22Rv1 (cell line): ENCODE results near the gene ATN1.
A peak's percentile ranks its signal among the peaks of the same experiment; 100 is the strongest.

Experiments
- H3K27ac ChIP-seq: fragments of 450-650 bp; 2 replicates; pipeline ENCODE4 v1.5.1; 2017
- ZFX ChIP-seq: fragments of 450-650 bp; IDR thresholded peaks from 2 replicates; pipeline ENCODE4 v1.6.1; 2017; ENCODE audit warnings: antibody characterized with exemption, borderline replicate concordance
- TF ChIP-seq, protein P1 (sequence below): fragments of 450-650 bp; IDR thresholded peaks from 2 replicates; pipeline ENCODE4 v1.5.1; 2017; ENCODE audit warnings: mild to moderate bottlenecking

Gene ATN1

DNA sequence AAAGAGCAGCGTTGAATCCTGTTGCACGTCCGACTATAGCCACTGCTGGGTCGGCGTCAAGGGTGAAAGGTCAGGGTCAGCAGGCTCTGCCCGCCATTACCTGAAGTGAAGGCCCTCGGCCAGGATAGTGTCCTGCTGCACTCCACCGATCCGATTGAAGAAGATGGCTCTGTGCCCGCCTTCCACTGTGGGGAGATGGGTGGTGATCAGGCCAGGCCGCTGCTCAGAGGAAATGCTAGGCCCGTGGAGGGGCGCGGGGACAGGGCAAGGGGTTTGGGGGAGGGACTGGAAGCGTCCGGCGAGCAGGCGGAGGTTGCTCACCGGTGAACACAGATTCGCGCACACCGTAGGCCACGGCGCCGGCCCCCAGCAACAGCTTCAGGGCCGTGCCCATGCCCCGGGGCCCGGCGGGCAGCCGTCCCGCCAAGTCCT, 42.4 kb downstream of the ATN1 start:
- TF ChIP-seq, protein P1, sequence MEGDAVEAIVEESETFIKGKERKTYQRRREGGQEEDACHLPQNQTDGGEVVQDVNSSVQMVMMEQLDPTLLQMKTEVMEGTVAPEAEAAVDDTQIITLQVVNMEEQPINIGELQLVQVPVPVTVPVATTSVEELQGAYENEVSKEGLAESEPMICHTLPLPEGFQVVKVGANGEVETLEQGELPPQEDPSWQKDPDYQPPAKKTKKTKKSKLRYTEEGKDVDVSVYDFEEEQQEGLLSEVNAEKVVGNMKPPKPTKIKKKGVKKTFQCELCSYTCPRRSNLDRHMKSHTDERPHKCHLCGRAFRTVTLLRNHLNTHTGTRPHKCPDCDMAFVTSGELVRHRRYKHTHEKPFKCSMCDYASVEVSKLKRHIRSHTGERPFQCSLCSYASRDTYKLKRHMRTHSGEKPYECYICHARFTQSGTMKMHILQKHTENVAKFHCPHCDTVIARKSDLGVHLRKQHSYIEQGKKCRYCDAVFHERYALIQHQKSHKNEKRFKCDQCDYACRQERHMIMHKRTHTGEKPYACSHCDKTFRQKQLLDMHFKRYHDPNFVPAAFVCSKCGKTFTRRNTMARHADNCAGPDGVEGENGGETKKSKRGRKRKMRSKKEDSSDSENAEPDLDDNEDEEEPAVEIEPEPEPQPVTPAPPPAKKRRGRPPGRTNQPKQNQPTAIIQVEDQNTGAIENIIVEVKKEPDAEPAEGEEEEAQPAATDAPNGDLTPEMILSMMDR, result no peak
- no peak for TF ChIP-seq ZFX

GRCh38 chr12:6974180-6974579, 46.4 kb downstream of the ATN1 start:
- TF ChIP-seq ZFX, result no peak
- TF ChIP-seq, protein P1, result no peak
- peak overlapping the region; percentile 30; the same call in 1 of the 2 replicates for H3K27ac ChIP-seq

More for the DNA sequence above, 42.4 kb downstream of the ATN1 start:
- peak overlapping the region; percentile 100 for H3K27ac ChIP-seq

DNA sequence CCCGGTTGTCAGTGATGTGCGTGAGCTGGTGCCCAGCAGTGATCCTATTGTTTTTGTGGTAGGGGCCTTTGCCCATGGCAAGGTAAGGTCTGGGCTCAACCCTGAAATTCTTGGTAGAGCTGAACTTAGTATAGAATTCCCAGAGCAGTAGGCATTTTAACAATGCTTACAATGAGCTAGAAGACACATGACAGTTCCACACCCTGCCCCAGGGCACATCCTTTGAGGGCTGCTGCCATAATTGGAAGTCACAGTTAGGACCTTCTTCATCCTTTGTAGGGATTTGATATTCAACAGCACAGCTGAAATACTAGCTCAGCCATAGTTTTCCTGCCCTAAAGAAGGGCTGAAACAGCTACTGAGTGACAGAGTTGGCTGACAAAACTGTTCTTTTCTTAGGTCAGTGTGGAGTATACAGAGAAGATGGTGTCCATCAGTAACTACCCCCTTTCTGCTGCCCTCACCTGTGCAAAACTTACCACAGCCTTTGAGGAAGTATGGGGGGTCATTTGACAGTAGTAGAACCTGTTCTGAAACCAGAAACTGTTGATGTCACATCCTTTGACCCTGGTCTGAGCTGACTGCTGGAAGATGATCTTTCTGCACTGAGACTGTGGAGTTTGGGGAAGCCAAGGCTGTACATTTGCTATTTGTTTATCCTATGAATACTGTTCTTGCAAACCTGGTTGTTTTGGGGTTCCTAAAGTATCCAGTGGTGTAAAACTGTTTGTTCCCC, 47.7 kb downstream of the ATN1 start:
- TF ChIP-seq ZFX, result no peak
- TF ChIP-seq, protein P1, result no peak
- H3K27ac ChIP-seq, result peak overlapping the region; percentile 30

- peak overlapping the region; percentile 30; the same call in 1 of the 2 replicates for H3K27ac ChIP-seq
- no peak for TF ChIP-seq ZFX
- TF ChIP-seq, protein P1, result no peak
Observed at GRCh38 chr12:6977653-6978052, 49.9 kb downstream of the ATN1 start.

DNA sequence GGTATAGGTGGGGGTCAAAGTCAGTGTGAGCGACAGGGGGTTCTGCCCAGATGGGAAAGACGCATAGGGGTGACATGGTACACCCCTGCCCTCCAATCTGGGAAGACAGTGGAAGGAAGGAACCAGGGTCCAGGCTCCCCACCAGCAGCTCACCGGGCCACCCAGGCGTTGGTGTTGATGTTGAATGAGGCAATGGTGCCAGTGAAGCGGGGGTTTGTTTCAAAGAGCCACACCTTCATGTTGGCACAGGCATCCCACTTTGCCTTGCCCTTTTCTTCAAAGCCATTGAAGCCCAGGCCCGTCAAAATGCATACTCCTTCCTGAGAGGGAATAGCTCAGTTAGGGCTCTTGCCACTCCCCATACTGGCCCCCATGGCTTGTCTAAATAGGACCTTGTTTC, 50.4 kb downstream of the ATN1 start:
- TF ChIP-seq ZFX, result no peak
- TF ChIP-seq, protein P1, result no peak

GRCh38 chr12:6978611-6979011, 50.9 kb downstream of the ATN1 start:
- H3K27ac ChIP-seq, result peak overlapping the region; percentile 30
- no peak for TF ChIP-seq ZFX
- TF ChIP-seq, protein P1, result no peak

More for the DNA sequence above, 50.4 kb downstream of the ATN1 start:
- H3K27ac ChIP-seq, result peak overlapping the region; percentile 30

DNA sequence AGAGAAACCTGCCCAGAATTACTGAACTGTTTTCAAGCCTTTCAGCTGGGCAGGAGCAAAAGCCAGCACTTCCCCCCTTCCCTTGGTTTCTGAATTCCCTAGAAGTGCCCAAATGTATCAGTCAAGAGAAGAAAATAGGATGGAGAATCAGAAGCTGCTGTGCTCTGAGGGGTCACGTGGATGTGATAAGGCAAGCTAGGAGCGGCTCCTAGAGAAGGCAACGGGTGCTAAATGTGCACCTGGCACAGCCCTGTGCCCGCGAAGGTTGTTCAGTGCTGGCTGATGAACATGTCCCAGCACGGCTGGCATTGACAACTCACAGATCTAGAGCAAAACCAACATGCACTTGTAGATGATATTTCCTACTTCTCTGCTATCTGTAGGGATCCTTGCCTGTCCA, 51.3 kb downstream of the ATN1 start:
- H3K27ac ChIP-seq, result peak overlapping the region; percentile 30
- TF ChIP-seq, protein P1, result no peak
- no peak for TF ChIP-seq ZFX
